ENCODE results near the gene TGFB3.
"Not testable (repeated sequence)": the region's sequence is repeated elsewhere in the genome, so short reads cannot be mapped to it uniquely, and the experiment has no call there.

DNA sequence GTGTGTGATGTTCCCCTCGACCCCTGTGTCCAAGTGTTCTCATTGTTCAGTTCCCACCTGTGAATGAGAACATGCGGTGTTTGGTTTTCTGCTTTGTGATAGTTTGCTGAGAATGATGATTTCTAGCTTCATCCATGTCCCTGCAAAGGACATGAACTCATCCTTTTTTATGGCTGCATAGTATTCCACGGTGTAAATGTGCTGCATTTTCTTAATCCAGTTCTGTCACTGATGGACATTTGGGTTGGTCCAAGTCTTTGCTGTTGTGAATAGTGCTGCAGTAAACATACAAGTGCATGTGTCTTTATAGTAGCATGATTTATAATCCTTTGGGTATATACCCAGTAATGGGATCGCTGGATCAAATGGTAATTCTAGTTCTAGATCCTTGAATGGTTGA lies 61.4 kb downstream of the TGFB3 start:
- TF ChIP-seq POLR2A (IDR thresholded peaks at IDR 0.05; ENCODE audit: low read length); GATA1 (IDR thresholded peaks at IDR 0.05; ENCODE audit: low read depth, low read length): not testable (repeated sequence)

All from erythroblast (primary cell).